ENCODE data around the gene ST7.

GRCh38 chr7:116984917-116985316, 31.6 kb downstream of the ST7 start:
- TF ChIP-seq CTCF (optimal IDR thresholded peaks at IDR 0.05 in 1 of 3, IDR thresholded peaks at IDR 0.05 in 1 of 3, conservative IDR thresholded peaks at IDR 0.05 in 1 of 3; ENCODE audit: extremely low read depth in 1 of 3, insufficient read depth in 2 of 3, low read length in 3 of 3) (peak in 2 of 3 experiments; percentile 36 to 58), EZH2 (IDR thresholded peaks at IDR 0.05; ENCODE audit: low read length) (no peak)
